CD4-positive, CD25-positive, alpha-beta regulatory T cell (primary cell): ENCODE data around the gene CNTNAP2. TPM values are rescaled to one million over a fixed set of nuclear protein-coding genes. Genes with fewer than 3 reads are reported as not detected.

Experiments used
- ATAC-seq, 2 donors: fragments of 150-1000 bp; cut with Tn5 transposase; one replicate each; pipeline ENCODE4 v1.10.0; 2021; ENCODE audit warnings: low read depth in 2 of 2, moderate number of reproducible peaks in 2 of 2, moderate library complexity in 1 of 2
- DNase-seq, 3 donors: peaks; one replicate each; pipeline versions ENCODE4 v3.0.0 to v3.0.0-alpha.2; 2012 to 2022; ENCODE audit warnings: mixed read lengths in 1 of 3
- H3K27ac ChIP-seq: one replicate; pipeline ENCODE4 v1.7.0; 2013; ENCODE audit warnings: mild to moderate bottlenecking, low read length; ENCODE audit not compliant: insufficient read depth, poor library complexity, severe bottlenecking
- H3K27me3 ChIP-seq: one replicate; pipeline ENCODE4 v1.7.0; 2013; ENCODE audit warnings: low read length; ENCODE audit not compliant: control insufficient read depth, insufficient read depth
- H3K36me3 ChIP-seq: one replicate; pipeline ENCODE4 v1.7.0; 2013; ENCODE audit warnings: mild to moderate bottlenecking, low read length, moderate library complexity; ENCODE audit not compliant: control insufficient read depth, insufficient read depth
- H3K4me1 ChIP-seq: 2 replicates; pipeline ENCODE4 v1.7.0; 2013; ENCODE audit warnings: mild to moderate bottlenecking, low read length; ENCODE audit not compliant: insufficient read depth, control insufficient read depth, poor library complexity, severe bottlenecking
- H3K4me3 ChIP-seq: one replicate; pipeline ENCODE4 v1.7.0; 2013; ENCODE audit warnings: low read depth, mild to moderate bottlenecking, low read length, moderate library complexity
- H3K9me3 ChIP-seq, 2 experiments: 1 replicate in 1 of 2; 2 replicates in 1 of 2; pipeline ENCODE4 v1.7.0; 2013; ENCODE audit warnings: low read length in 2 of 2, mild to moderate bottlenecking in 1 of 2, moderate library complexity in 1 of 2; ENCODE audit not compliant: control insufficient read depth in 2 of 2
- H3K27ac Mint-ChIP-seq, 3 donors: one replicate each; pipeline ENCODE4 v1.8.0; 2020 to 2022; ENCODE audit warnings: mild to moderate bottlenecking in 3 of 3, mixed read lengths in 3 of 3, moderate library complexity in 2 of 3
- H3K27me3 Mint-ChIP-seq: one replicate; pipeline ENCODE4 v1.8.0; 2022; ENCODE audit warnings: mild to moderate bottlenecking, mixed read lengths
- H3K36me3 Mint-ChIP-seq: one replicate; pipeline ENCODE4 v1.8.0; 2020; ENCODE audit warnings: mixed read lengths
- H3K4me1 Mint-ChIP-seq, 4 donors: one replicate each; pipeline ENCODE4 v1.8.0; 2020 to 2022; ENCODE audit warnings: mixed read lengths in 4 of 4, mild to moderate bottlenecking in 1 of 4
- H3K4me3 Mint-ChIP-seq, 4 donors: one replicate each; pipeline ENCODE4 v1.8.0; 2020 to 2022; ENCODE audit warnings: mild to moderate bottlenecking in 4 of 4, mixed read lengths in 4 of 4, moderate library complexity in 3 of 4
- H3K9me3 Mint-ChIP-seq, 7 donors: one replicate each; pipeline ENCODE4 v1.8.0; 2020 to 2022; ENCODE audit warnings: mixed read lengths in 7 of 7, mild to moderate bottlenecking in 3 of 7, moderate library complexity in 2 of 7
- polyA plus RNA-seq, 4 donors: library from polyadenylated mRNA; unstranded; fragments of 300-500 nt; fragmentation: Illumina TruSeq; gene quantifications; one replicate each; pipeline ENCODE4 v1.2.3, GENCODE V29; 2021
- total RNA-seq: library from RNA; stranded (reverse); gene quantifications from one replicate; pipeline ENCODE4 v1.2.3, GENCODE V29; 2022

Gene CNTNAP2
- total and polyA plus RNA-seq, 5 donors from 2014 or later: 0.02 to 0.15 TPM; not detected in 3

DNA sequence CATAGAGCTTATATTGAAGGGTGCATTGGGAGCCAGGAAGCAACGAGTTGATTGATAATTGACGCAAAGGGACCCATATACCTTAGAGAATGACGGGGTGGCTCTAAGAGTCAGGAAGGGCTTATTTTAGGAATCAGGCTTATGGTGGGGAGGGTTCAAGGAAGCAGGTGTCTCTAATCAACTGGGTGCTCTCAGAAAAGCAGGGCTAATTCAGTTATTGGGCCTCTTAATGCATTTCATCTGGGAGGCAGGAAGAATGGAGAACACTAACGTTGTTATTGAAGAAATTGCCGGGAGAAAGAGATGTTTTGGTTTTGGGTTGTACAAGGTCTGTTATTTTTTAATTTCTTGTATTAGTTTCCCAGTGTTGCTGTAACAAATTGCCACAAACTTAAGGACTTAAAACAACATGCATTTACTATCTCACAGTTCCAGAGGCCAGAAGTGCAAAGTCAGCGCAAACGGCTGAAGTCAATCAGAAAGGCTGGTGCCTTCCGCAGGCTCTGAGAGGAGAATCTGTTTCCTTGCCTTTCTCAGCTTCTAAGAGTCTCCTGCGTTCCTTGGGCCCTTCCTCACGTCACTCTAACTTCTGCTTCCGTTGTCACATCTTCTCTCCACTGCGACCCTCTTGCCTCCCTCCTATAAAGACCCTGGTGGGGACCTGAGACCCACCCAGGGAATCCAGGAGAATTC lies 2145.5 kb downstream of the CNTNAP2 start:
- Mint-ChIP-seq H3K27me3 (peaks cover 29% of the 10 kb centered on the region), H3K9me3 (peaks cover 0 to 1% (median 0%) of the 10 kb centered on the region in 7 donors), H3K36me3 (no peaks in the 10 kb centered on the region), H3K4me1 (peaks cover 0 to 11% (median 7%) of the 10 kb centered on the region in 4 donors), H3K27ac (no peak overlapping the region), H3K4me3 (peak overlapping the region in 2 of 4 donors; percentile 39 to 55)
- Histone ChIP-seq H3K36me3 (no peaks in the 10 kb centered on the region), H3K4me1 (no peaks in the 10 kb centered on the region), H3K27ac (no peak overlapping the region), H3K9me3 (no peaks in the 10 kb centered on the region), H3K4me3 (no peak overlapping the region), H3K27me3 (no peaks in the 10 kb centered on the region)
- DNase-seq (no peak), ATAC-seq (no peak)

DNA sequence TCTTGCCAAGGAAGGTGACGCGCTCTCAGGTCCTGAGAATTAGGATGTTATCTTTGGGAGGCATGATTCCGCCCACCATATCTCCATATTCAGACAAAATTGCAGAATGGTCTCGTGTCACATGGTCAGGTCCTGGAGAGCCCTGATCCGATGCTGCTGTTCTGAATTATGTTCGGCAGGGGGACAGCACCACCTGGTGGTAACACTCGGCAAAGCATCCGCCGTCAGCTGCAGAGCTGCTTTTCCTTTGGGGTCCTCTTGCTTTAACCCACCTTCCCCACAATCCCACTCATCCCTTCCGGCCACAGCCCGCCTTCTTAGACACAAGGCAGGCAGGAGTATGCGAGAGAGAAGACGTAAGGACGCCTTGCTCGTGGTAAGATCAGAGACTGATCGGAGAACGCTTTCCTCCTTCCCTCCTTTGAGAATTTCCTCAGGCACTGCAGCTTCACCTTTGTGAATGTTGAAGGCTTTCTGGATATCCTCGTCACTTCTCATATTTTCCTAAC lies 2146.2 kb downstream of the CNTNAP2 start:
- no peaks in the 10 kb centered on the region for H3K4me1 ChIP-seq
- Mint-ChIP-seq H3K36me3 (no peaks in the 10 kb centered on the region), H3K27ac (no peak overlapping the region), H3K27me3 (peaks cover 29% of the 10 kb centered on the region), H3K9me3 (peaks cover 0 to 1% (median 0%) of the 10 kb centered on the region in 7 donors), H3K4me3 (peak overlapping the region in 2 of 4 donors; percentile 39 to 55), H3K4me1 (peaks cover 0 to 11% (median 7%) of the 10 kb centered on the region in 4 donors)
- no peaks in the 10 kb centered on the region for H3K27me3 ChIP-seq
- DNase-seq (peak; percentile 28 to 38 (median 36)), ATAC-seq (peak; percentile 61 to 71)
- no peaks in the 10 kb centered on the region for H3K9me3 ChIP-seq
- no peak overlapping the region for H3K4me3 ChIP-seq
- no peak overlapping the region for H3K27ac ChIP-seq
- no peaks in the 10 kb centered on the region for H3K36me3 ChIP-seq

- Histone ChIP-seq H3K4me3 (no peak overlapping the region), H3K36me3 (no peaks in the 10 kb centered on the region), H3K27ac (no peak overlapping the region), H3K4me1 (no peaks in the 10 kb centered on the region), H3K27me3 (peaks cover 2% of the 10 kb centered on the region), H3K9me3 (no peaks in the 10 kb centered on the region)
- ATAC-seq: no peak
- H3K9me3 Mint-ChIP-seq: peaks cover 0 to 5% (median 0%) of the 10 kb centered on the region in 7 donors
- no peaks in the 10 kb centered on the region for H3K36me3 Mint-ChIP-seq
- H3K4me3 Mint-ChIP-seq: no peak overlapping the region
- DNase-seq: peak in 1 of 3 donors; percentile 41
- peaks cover 0 to 11% (median 7%) of the 10 kb centered on the region in 4 donors for H3K4me1 Mint-ChIP-seq
- peaks cover 24% of the 10 kb centered on the region for H3K27me3 Mint-ChIP-seq
- H3K27ac Mint-ChIP-seq: no peak overlapping the region
These were observed 2148.4 kb downstream of the CNTNAP2 start for GRCh38 chr7:148264933-148265557.

DNA sequence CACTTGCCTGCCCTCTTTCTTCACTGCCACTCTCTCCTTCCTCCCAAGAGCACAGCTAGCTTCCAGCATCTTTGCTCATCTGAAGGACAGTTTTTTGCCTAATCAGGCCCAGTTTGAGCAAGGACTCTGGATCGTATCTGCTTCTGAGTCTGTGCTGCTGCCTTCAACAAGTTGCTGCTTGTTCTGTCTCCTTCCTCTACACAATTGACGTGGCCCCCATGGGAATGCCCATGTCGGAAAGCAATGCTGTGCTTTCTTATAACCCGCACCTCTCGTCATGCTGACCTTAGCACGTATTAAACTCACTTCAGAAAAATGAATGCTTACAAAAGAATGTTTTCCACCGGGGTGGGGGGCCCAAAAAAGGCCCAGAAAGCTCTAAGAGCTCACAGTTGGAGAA lies 2149.3 kb downstream of the CNTNAP2 start:
- Mint-ChIP-seq H3K36me3 (no peaks in the 10 kb centered on the region), H3K9me3 (peaks cover 0 to 5% (median 0%) of the 10 kb centered on the region in 7 donors), H3K4me3 (no peak overlapping the region), H3K4me1 (peaks cover 0 to 11% (median 7%) of the 10 kb centered on the region in 4 donors), H3K27ac (no peak overlapping the region), H3K27me3 (peaks cover 21% of the 10 kb centered on the region)
- Histone ChIP-seq H3K36me3 (no peaks in the 10 kb centered on the region), H3K9me3 (no peaks in the 10 kb centered on the region), H3K27me3 (peaks cover 5% of the 10 kb centered on the region), H3K27ac (no peak overlapping the region), H3K4me3 (no peak overlapping the region), H3K4me1 (no peaks in the 10 kb centered on the region)
- ATAC-seq (no peak), DNase-seq (no peak)

DNA sequence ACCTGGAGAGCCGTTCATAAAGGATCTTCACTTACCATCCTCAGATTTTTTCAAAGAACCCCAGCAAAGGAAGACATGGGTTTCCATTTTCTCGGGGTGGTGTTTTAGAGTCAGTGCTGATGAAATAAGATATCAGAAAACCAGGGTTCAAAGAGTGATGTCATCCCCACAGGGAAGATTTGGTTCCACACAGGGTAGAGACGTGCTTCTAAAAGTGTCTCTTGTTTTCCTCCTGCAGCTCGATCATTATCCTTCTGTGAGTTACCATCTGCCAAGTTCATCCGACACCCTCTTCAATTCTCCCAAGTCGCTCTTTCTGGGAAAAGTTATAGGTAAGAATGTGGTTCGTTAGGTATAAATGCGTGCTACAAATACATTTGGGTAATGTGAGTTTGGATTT lies 2150.2 kb downstream of the CNTNAP2 start:
- no peak overlapping the region for H3K27ac Mint-ChIP-seq

GRCh38 chr7:148270576-148270975 lies 2154.0 kb downstream of the CNTNAP2 start:
- H3K4me3 ChIP-seq: no peak overlapping the region
- no peak overlapping the region for H3K27ac ChIP-seq
- no peak overlapping the region for H3K27ac Mint-ChIP-seq
- no peaks in the 10 kb centered on the region for H3K36me3 ChIP-seq
- no peak overlapping the region for H3K4me3 Mint-ChIP-seq
- peaks cover 8% of the 10 kb centered on the region for H3K27me3 ChIP-seq
- peaks cover 0 to 5% (median 0%) of the 10 kb centered on the region in 7 donors for H3K9me3 Mint-ChIP-seq
- ATAC-seq (no peak), DNase-seq (no peak)
- no peaks in the 10 kb centered on the region for H3K4me1 Mint-ChIP-seq
- no peaks in the 10 kb centered on the region for H3K36me3 Mint-ChIP-seq
- peaks cover 14% of the 10 kb centered on the region for H3K27me3 Mint-ChIP-seq
- H3K4me1 ChIP-seq: no peaks in the 10 kb centered on the region
- no peaks in the 10 kb centered on the region for H3K9me3 ChIP-seq

More for the DNA sequence above, 2150.2 kb downstream of the CNTNAP2 start:
- no peak overlapping the region for H3K27ac ChIP-seq
- Mint-ChIP-seq H3K4me1 (peaks cover 0 to 11% (median 7%) of the 10 kb centered on the region in 4 donors), H3K36me3 (no peaks in the 10 kb centered on the region), H3K4me3 (no peak overlapping the region), H3K27me3 (peaks cover 20% of the 10 kb centered on the region), H3K9me3 (peaks cover 0 to 5% (median 0%) of the 10 kb centered on the region in 7 donors)
- no peaks in the 10 kb centered on the region for H3K4me1 ChIP-seq
- H3K27me3 ChIP-seq: peaks cover 5% of the 10 kb centered on the region
- H3K36me3 ChIP-seq: no peaks in the 10 kb centered on the region
- no peaks in the 10 kb centered on the region for H3K9me3 ChIP-seq
- ATAC-seq (no peak), DNase-seq (no peak)
- H3K4me3 ChIP-seq: no peak overlapping the region

DNA sequence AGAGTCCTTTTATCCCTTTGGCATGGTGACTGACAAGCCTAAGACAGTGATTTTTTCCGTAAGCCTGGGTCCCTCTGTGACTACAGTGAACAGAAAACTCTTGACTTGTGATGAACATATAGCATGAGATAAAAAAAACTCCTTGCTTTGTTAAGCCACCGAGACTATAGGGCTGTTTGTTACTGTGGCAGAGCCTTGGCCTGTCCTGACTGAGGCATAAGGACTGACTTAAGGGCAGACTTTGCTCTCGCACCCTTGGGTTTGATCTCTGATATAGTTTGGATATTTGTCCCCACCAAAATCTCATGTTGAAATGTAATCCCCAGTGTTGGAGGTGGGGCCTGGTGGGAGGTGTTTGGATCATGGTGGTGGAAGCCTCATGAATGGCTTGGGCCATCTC lies 2157.5 kb downstream of the CNTNAP2 start:
- ATAC-seq (no peak), DNase-seq (no peak)
- Histone ChIP-seq H3K36me3 (no peaks in the 10 kb centered on the region), H3K9me3 (no peaks in the 10 kb centered on the region), H3K4me3 (no peak overlapping the region), H3K27ac (no peak overlapping the region), H3K4me1 (no peaks in the 10 kb centered on the region), H3K27me3 (peaks cover 8% of the 10 kb centered on the region)
- Mint-ChIP-seq H3K36me3 (no peaks in the 10 kb centered on the region), H3K27ac (no peak overlapping the region), H3K27me3 (peaks cover 16% of the 10 kb centered on the region), H3K9me3 (no peaks in the 10 kb centered on the region), H3K4me3 (no peak overlapping the region), H3K4me1 (peaks cover 0 to 7% (median 1%) of the 10 kb centered on the region in 4 donors)
